ENCODE data around the gene NSD2. TPM values are rescaled to one million over a fixed set of nuclear protein-coding genes. Genes with fewer than 3 reads are reported as not detected.

Gene NSD2
- total and polyA plus RNA-seq, 9 of the 15 experiments (the other 6 are each of a cell fraction or from before 2014, with no cell fraction given): 6.4 to 126 (median 58.8) TPM

DNA sequence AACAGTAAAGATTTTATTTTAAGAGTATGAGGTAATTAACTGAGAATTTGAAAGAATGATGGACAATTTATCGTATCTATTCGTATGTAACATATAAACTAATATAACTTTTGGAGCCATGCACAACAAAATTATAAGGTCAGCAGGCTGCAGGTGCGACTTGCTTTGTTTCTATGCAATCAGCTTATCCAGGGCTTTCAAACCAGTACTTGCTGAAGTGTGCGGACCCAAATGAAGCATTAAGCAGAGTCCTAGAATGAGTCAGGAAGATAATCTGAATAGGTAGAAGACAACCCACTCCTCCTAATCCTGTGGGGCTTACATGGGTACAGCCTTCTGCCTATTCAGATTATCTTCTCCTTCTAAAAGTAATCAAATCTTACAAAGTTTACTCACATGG, 2.1 kb downstream of the NSD2 start:
- DNase-seq (ENCODE audit: extremely low read depth in 1 of 4, low spot score in 3 of 4) (peak in 2 of 4 experiments; percentile 26 to 67), ATAC-seq (no peak), FAIRE-seq (no peak)
- ChIA-PET CTCF (ENCODE audit: low intra/inter-chr PET ratio) (no interaction called here), POLR2A (interaction anchor here (1.0 to 3.0 kb wide), 6 partner anchors 9 to 31 kb away, joined by 3 to 28 read pairs (median 4); no protein-coding TSS in a partner anchor)
- BruUV-seq (replicated peaks): no TSS peak
- intact Hi-C loops (cut with micrococcal nuclease) (loop anchor here (1.0 to 5.0 kb wide), 2 partner anchors 26 to 544 kb away; partner anchors contain the start of genes CFAP99 and ZFYVE28), in situ Hi-C loops (cut with MboI) (no loop called here)
- H3K36me3 ChIP-seq (ENCODE audit: control insufficient read depth, insufficient read depth, low read length): peaks cover 20% of the 10 kb centered on the region; the same call in 1 of the 3 replicates
- WGBS (ENCODE audit: insufficient coverage, low coverage, missing lambda C conversion rate): 7% methylated on average over 4 of the region's 4 CpGs
- TF ChIP-seq, protein P1, sequence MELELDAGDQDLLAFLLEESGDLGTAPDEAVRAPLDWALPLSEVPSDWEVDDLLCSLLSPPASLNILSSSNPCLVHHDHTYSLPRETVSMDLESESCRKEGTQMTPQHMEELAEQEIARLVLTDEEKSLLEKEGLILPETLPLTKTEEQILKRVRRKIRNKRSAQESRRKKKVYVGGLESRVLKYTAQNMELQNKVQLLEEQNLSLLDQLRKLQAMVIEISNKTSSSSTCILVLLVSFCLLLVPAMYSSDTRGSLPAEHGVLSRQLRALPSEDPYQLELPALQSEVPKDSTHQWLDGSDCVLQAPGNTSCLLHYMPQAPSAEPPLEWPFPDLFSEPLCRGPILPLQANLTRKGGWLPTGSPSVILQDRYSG (tag; conservative IDR thresholded peaks at IDR 0.05; ENCODE audit: low read depth): no peak
- peak; percentile 26; the same call in 1 of the 2 replicates for TF ChIP-seq NFE2 (IDR thresholded peaks at IDR 0.05; ENCODE audit: low read depth)
- TF ChIP-seq CC2D1A (IDR thresholded peaks at IDR 0.05): peak; percentile 92; the same call in 1 of the 2 replicates
- TF ChIP-seq SIN3B (IDR thresholded peaks at IDR 0.05; ENCODE audit: low read depth): no peak
- TF ChIP-seq, protein P2, sequence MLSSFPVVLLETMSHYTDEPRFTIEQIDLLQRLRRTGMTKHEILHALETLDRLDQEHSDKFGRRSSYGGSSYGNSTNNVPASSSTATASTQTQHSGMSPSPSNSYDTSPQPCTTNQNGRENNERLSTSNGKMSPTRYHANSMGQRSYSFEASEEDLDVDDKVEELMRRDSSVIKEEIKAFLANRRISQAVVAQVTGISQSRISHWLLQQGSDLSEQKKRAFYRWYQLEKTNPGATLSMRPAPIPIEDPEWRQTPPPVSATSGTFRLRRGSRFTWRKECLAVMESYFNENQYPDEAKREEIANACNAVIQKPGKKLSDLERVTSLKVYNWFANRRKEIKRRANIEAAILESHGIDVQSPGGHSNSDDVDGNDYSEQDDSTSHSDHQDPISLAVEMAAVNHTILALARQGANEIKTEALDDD (IDR thresholded peaks at IDR 0.05): 0 out of 2 replicates have a peak, but pooled peaks have one; percentile 38
- no peak for TF ChIP-seq ZKSCAN8 (CRISPR knock-in tag; IDR thresholded peaks at IDR 0.05)
- no peak for TF ChIP-seq TCF3 (CRISPR knock-in tag; IDR thresholded peaks at IDR 0.05)
- TF ChIP-seq, protein P3, sequence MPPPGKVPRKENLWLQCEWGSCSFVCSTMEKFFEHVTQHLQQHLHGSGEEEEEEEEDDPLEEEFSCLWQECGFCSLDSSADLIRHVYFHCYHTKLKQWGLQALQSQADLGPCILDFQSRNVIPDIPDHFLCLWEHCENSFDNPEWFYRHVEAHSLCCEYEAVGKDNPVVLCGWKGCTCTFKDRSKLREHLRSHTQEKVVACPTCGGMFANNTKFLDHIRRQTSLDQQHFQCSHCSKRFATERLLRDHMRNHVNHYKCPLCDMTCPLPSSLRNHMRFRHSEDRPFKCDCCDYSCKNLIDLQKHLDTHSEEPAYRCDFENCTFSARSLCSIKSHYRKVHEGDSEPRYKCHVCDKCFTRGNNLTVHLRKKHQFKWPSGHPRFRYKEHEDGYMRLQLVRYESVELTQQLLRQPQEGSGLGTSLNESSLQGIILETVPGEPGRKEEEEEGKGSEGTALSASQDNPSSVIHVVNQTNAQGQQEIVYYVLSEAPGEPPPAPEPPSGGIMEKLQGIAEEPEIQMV (tag; conservative IDR thresholded peaks at IDR 0.05; ENCODE audit: low read depth): peak; percentile 94
- TF ChIP-seq, protein P4, sequence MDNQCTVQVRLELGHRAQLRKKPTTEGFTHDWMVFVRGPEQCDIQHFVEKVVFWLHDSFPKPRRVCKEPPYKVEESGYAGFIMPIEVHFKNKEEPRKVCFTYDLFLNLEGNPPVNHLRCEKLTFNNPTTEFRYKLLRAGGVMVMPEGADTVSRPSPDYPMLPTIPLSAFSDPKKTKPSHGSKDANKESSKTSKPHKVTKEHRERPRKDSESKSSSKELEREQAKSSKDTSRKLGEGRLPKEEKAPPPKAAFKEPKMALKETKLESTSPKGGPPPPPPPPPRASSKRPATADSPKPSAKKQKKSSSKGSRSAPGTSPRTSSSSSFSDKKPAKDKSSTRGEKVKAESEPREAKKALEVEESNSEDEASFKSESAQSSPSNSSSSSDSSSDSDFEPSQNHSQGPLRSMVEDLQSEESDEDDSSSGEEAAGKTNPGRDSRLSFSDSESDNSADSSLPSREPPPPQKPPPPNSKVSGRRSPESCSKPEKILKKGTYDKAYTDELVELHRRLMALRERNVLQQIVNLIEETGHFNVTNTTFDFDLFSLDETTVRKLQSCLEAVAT (IDR thresholded peaks at IDR 0.05): 0 out of 4 replicates have a peak, but pooled peaks of 1 of the 2 experiments have one; percentile 8
- TF ChIP-seq, protein P5, sequence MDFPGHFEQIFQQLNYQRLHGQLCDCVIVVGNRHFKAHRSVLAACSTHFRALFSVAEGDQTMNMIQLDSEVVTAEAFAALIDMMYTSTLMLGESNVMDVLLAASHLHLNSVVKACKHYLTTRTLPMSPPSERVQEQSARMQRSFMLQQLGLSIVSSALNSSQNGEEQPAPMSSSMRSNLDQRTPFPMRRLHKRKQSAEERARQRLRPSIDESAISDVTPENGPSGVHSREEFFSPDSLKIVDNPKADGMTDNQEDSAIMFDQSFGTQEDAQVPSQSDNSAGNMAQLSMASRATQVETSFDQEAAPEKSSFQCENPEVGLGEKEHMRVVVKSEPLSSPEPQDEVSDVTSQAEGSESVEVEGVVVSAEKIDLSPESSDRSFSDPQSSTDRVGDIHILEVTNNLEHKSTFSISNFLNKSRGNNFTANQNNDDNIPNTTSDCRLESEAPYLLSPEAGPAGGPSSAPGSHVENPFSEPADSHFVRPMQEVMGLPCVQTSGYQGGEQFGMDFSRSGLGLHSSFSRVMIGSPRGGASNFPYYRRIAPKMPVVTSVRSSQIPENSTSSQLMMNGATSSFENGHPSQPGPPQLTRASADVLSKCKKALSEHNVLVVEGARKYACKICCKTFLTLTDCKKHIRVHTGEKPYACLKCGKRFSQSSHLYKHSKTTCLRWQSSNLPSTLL (IDR thresholded peaks at IDR 0.05): peak; percentile 94
- TF ChIP-seq MYBL2 (IDR thresholded peaks at IDR 0.05; ENCODE audit: low read depth): no peak
- no peak for TF ChIP-seq MYBL2 (CRISPR knock-in tag; IDR thresholded peaks at IDR 0.05; ENCODE audit: borderline replicate concordance)
- TF ChIP-seq CBFA2T3 (IDR thresholded peaks at IDR 0.05): peak; percentile 7; the same call in 1 of the 2 replicates
- TF ChIP-seq ZEB2 (IDR thresholded peaks at IDR 0.05): no peak
- H3K79me2 ChIP-seq (ENCODE audit: control insufficient read depth, insufficient read depth, low read length): peaks cover 73% of the 10 kb centered on the region
- peaks cover 26 to 45% of the 10 kb centered on the region in 2 experiments for H3K4me1 ChIP-seq (replicated peaks in 1 of 2; ENCODE audit: control insufficient read depth in 2 of 2, insufficient read depth in 2 of 2, low read length in 2 of 2)
- H4K20me1 ChIP-seq (replicated peaks; ENCODE audit: control insufficient read depth, insufficient read depth, low read length): peaks cover 14% of the 10 kb centered on the region; the same call in 1 of the 2 replicates
- H3K4me3 ChIP-seq: peak overlapping the region; percentile 95; the same call in 1 of the 2 replicates
- peak overlapping the region; percentile 85 for H3K4me2 ChIP-seq (ENCODE audit: insufficient read depth, low read length)
- no peaks in the 10 kb centered on the region for H3K27me3 ChIP-seq (ENCODE audit: control insufficient read depth in 2 of 2, insufficient read depth in 2 of 2, low read length in 2 of 2)
- no peaks in the 10 kb centered on the region for H3K9me1 ChIP-seq (ENCODE audit: control insufficient read depth, insufficient read depth, low read length)
- no peaks in the 10 kb centered on the region for H3K9me3 ChIP-seq (replicated peaks; ENCODE audit: control insufficient read depth, insufficient read depth, low read depth, low read length)
- peak overlapping the region; percentile 96 for H3K27ac ChIP-seq (ENCODE audit: extremely low read depth, low read depth, low read length)
- H2AFZ ChIP-seq (ENCODE audit: low read depth, low read length): no peak overlapping the region
- H3K9ac ChIP-seq (ENCODE audit: insufficient read depth in 1 of 2, low read depth in 2 of 2, low read length in 2 of 2): peak overlapping the region in 1 of 2 experiments; percentile 87; a peak in 2 of 4 replicates

All from K562 (cell line).